ENCODE data around the gene TDRD7. TPM values are rescaled to one million over a fixed set of nuclear protein-coding genes. Genes with fewer than 3 reads are reported as not detected.

The TDRD7 gene
- total and polyA plus RNA-seq, 3 donors from 2014 or later, result 31.2 to 85.8 (median 32.2) TPM

DNA sequence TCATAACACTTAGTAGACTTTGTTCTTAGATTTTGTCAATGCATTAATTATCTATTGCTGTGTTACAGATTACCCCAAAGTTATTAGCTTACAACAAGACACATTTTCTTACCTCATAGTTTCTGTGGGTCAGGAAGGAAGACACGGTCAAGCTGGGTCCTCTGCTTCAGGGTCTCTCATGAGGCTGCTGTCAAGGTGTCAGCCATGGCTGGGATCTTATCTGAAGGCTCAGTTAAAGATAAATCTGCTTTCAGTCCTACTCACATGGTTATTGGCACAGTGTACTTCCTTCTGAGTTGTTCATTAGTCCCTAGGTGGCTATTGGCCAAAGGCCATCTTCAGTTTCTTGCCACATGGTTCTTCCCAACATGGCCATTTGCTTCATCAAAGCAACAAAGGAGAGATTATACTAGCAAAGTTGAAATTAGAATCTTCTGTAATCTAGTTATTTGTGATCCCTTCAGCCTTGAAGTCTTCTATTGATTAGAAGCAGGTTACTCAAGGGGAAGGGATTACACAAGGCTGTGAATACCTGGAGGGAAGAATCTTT, 25.2 kb downstream of the TDRD7 start:
- TF ChIP-seq, protein P1, sequence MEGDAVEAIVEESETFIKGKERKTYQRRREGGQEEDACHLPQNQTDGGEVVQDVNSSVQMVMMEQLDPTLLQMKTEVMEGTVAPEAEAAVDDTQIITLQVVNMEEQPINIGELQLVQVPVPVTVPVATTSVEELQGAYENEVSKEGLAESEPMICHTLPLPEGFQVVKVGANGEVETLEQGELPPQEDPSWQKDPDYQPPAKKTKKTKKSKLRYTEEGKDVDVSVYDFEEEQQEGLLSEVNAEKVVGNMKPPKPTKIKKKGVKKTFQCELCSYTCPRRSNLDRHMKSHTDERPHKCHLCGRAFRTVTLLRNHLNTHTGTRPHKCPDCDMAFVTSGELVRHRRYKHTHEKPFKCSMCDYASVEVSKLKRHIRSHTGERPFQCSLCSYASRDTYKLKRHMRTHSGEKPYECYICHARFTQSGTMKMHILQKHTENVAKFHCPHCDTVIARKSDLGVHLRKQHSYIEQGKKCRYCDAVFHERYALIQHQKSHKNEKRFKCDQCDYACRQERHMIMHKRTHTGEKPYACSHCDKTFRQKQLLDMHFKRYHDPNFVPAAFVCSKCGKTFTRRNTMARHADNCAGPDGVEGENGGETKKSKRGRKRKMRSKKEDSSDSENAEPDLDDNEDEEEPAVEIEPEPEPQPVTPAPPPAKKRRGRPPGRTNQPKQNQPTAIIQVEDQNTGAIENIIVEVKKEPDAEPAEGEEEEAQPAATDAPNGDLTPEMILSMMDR (IDR thresholded peaks at IDR 0.05), result no peak
- H3K27me3 ChIP-seq, result no peaks in the 10 kb centered on the region
- H3K9me3 ChIP-seq, result no peaks in the 10 kb centered on the region
- H3K4me1 ChIP-seq, result no peaks in the 10 kb centered on the region
- no peak overlapping the region for H3K4me3 ChIP-seq
- no peak for DNase-seq
- intact Hi-C loops (cut with DNase I; ENCODE audit: low total_unique reads), result no loop called here
- H3K27ac ChIP-seq, result no peak overlapping the region
- no peaks in the 10 kb centered on the region for H3K36me3 ChIP-seq (ENCODE audit: low read depth, missing control alignments)
- 96 to 100% methylated on average over 1 of the region's 1 CpG for WGBS, 2 donors

DNA sequence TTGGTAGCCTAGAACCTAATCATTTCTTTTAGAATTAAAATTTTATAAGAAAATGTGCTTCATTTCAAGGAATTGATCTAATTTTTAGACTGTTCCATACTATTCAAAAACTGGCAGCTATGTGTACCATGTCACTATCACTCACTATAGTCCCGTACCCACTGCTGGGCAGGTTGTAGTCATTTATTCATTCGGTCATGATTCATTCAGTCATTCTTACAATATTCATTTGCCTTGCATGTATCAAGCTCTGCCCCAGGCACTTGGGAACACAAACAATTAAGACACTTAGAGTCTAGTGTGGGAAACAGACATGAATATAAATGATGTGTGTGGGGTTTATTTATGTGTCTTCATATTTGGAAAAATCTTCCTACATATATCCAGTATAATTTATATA, 26.4 kb downstream of the TDRD7 start:
- H3K27me3 ChIP-seq, result no peaks in the 10 kb centered on the region
- H3K4me3 ChIP-seq, result no peak overlapping the region
- no peak for DNase-seq
- intact Hi-C loops (cut with DNase I; ENCODE audit: low total_unique reads), result no loop called here
- TF ChIP-seq, protein P1 (IDR thresholded peaks at IDR 0.05), result no peak
- no peak for TF ChIP-seq POLR2A (IDR thresholded peaks at IDR 0.05)
- H3K27ac ChIP-seq, result no peak overlapping the region
- no peaks in the 10 kb centered on the region for H3K9me3 ChIP-seq
- WGBS, 2 donors, result 92 to 93% methylated on average over 2 of the region's 2 CpGs
- H3K36me3 ChIP-seq (ENCODE audit: low read depth, missing control alignments), result no peaks in the 10 kb centered on the region
- H3K4me1 ChIP-seq, result no peaks in the 10 kb centered on the region

DNA sequence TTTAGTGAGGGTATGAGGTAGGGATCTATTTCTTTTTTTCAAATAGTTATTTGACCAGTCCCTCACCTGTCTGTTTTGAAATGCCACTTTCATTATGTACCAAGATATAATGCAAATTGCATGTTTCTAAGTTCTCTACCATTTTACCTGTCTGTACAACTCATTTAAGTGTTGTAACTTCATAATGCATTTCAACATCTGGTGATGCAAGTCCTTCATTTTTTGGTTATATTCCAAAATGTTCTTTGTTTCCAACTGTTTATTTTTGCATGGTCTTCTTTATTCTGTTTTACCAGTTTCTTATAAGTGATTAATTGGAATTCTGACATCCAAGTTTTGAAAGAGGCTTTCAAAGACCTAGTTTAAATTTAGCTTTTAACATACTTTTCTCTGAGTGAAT, 26.8 kb downstream of the TDRD7 start:
- no peaks in the 10 kb centered on the region for H3K27me3 ChIP-seq
- H3K4me1 ChIP-seq, result no peaks in the 10 kb centered on the region
- TF ChIP-seq, protein P1 (IDR thresholded peaks at IDR 0.05), result no peak
- no peak for TF ChIP-seq POLR2A (IDR thresholded peaks at IDR 0.05)
- H3K27ac ChIP-seq, result no peak overlapping the region
- no peaks in the 10 kb centered on the region for H3K9me3 ChIP-seq
- no peak for DNase-seq
- intact Hi-C loops (cut with DNase I; ENCODE audit: low total_unique reads), result no loop called here
- H3K36me3 ChIP-seq (ENCODE audit: low read depth, missing control alignments), result no peaks in the 10 kb centered on the region
- no peak overlapping the region for H3K4me3 ChIP-seq

DNA sequence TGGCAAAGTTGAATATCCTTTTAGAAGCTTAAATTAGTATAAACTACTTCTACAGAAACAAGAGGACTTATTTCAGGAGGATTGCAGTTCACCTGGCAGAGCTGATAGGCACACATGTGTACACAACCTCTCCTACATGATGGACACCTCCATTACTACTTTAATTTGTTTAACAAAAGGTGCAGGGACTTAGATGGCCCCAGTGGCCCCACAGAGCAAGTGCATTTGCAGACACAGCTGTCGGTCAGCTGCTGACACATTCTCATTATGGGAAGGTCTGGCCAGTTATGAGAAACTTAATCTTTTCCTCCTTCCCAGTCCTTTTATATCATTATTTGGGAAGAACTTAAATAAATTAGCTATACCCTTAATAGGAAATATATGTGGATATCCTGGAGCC, 28.3 kb downstream of the TDRD7 start:
- no peak overlapping the region for H3K27ac ChIP-seq
- intact Hi-C loops (cut with DNase I; ENCODE audit: low total_unique reads), result no loop called here
- DNase-seq, result no peak
- 91 to 94% methylated on average over 1 of the region's 1 CpG for WGBS, 2 donors
- TF ChIP-seq, protein P1 (IDR thresholded peaks at IDR 0.05), result no peak
- TF ChIP-seq POLR2A (IDR thresholded peaks at IDR 0.05), result no peak
- no peaks in the 10 kb centered on the region for H3K36me3 ChIP-seq (ENCODE audit: low read depth, missing control alignments)
- H3K9me3 ChIP-seq, result no peaks in the 10 kb centered on the region
- no peak overlapping the region for H3K4me3 ChIP-seq
- H3K27me3 ChIP-seq, result no peaks in the 10 kb centered on the region
- no peaks in the 10 kb centered on the region for H3K4me1 ChIP-seq

DNA sequence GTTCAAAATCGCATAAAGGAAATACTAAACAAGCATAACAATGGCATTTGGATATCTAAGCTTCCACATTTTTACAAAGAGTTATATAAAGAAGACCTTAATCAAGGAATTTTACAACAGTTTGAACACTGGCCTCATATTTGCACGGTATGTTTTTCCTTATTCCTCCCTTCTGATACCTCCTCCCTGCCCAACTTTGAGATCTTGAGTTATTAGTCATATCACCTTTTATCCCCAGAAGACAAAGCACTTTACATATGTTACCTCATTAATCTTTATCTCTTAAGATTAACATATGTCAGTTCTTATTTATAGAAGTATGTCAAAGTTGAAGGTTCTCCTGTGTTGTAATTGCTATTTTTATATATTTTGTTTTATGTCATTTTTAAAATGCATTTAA, 29.8 kb downstream of the TDRD7 start:
- intact Hi-C loops (cut with DNase I; ENCODE audit: low total_unique reads), result no loop called here

More for the DNA sequence above, 29.8 kb downstream of the TDRD7 start:
- TF ChIP-seq, protein P1 (IDR thresholded peaks at IDR 0.05), result no peak
- no peak for TF ChIP-seq POLR2A (IDR thresholded peaks at IDR 0.05)
- Histone ChIP-seq H3K4me3 (no peak overlapping the region), H3K4me1 (no peaks in the 10 kb centered on the region), H3K36me3 (ENCODE audit: low read depth, missing control alignments) (no peaks in the 10 kb centered on the region), H3K27ac (no peak overlapping the region), H3K9me3 (no peaks in the 10 kb centered on the region), H3K27me3 (no peaks in the 10 kb centered on the region)
- DNase-seq, result no peak
- 80 to 85% methylated on average over 2 of the region's 2 CpGs for WGBS, 2 donors
